HEK293 (cell line): ENCODE results near the gene TLCD3B.

Source experiments
- BCL6B ChIP-seq: fragments of 450-650 bp; formaldehyde crosslinking; IDR thresholded peaks from 2 replicates; pipeline ENCODE4 v1.5.1; 2017; ENCODE audit warnings: missing biosample characterization, missing genetic modification characterization
- GFI1B ChIP-seq: fragments of 450-650 bp; formaldehyde crosslinking; IDR thresholded peaks from 2 replicates; pipeline ENCODE4 v1.5.1; 2016; ENCODE audit warnings: missing biosample characterization, missing genetic modification characterization
- KLF17 ChIP-seq: fragments of 450-650 bp; formaldehyde crosslinking; IDR thresholded peaks from 2 replicates; pipeline ENCODE4 v1.5.1; 2016; ENCODE audit warnings: missing biosample characterization, missing genetic modification characterization
- SP2 ChIP-seq: fragments of 450-650 bp; formaldehyde crosslinking; IDR thresholded peaks from 2 replicates; pipeline ENCODE4 v1.5.1; 2016; ENCODE audit warnings: missing biosample characterization, missing genetic modification characterization
- ZBTB48 ChIP-seq: fragments of 450-650 bp; formaldehyde crosslinking; IDR thresholded peaks from 2 replicates; pipeline ENCODE4 v1.5.1; 2016; ENCODE audit warnings: missing biosample characterization, missing genetic modification characterization
- ZNF10 ChIP-seq: fragments of 450-650 bp; formaldehyde crosslinking; IDR thresholded peaks from 2 replicates; pipeline ENCODE4 v1.5.1; 2017; ENCODE audit warnings: missing biosample characterization, missing genetic modification characterization
- ZNF16 ChIP-seq: fragments of 450-650 bp; formaldehyde crosslinking; IDR thresholded peaks from 2 replicates; pipeline ENCODE4 v1.5.1; 2016; ENCODE audit warnings: low read depth, missing biosample characterization, missing genetic modification characterization
- ZNF174 ChIP-seq: fragments of 450-650 bp; formaldehyde crosslinking; IDR thresholded peaks from 2 replicates; pipeline ENCODE4 v1.5.0; 2017; ENCODE audit warnings: missing biosample characterization, mild to moderate bottlenecking, missing genetic modification characterization
- ZNF18 ChIP-seq: fragments of 450-650 bp; formaldehyde crosslinking; IDR thresholded peaks from 2 replicates; pipeline ENCODE4 v1.5.1; 2016; ENCODE audit warnings: missing biosample characterization, missing genetic modification characterization
- ZNF223 ChIP-seq: fragments of 450-650 bp; formaldehyde crosslinking; IDR thresholded peaks from 2 replicates; pipeline ENCODE4 v1.5.1; 2016; ENCODE audit warnings: missing biosample characterization, missing genetic modification characterization
- ZNF362 ChIP-seq: fragments of 450-650 bp; formaldehyde crosslinking; IDR thresholded peaks from 2 replicates; pipeline ENCODE4 v1.5.1; 2016; ENCODE audit warnings: missing biosample characterization, missing genetic modification characterization
- ZNF426 ChIP-seq: fragments of 450-650 bp; formaldehyde crosslinking; IDR thresholded peaks from 2 replicates; pipeline ENCODE4 v1.5.1; 2017; ENCODE audit warnings: missing biosample characterization, missing genetic modification characterization, mild to moderate bottlenecking, inconsistent platforms, moderate library complexity
- ZNF433 ChIP-seq: fragments of 450-650 bp; formaldehyde crosslinking; IDR thresholded peaks from 2 replicates; pipeline ENCODE4 v1.5.1; 2016; ENCODE audit warnings: missing biosample characterization, missing genetic modification characterization, low read depth
- ZNF514 ChIP-seq: fragments of 450-650 bp; formaldehyde crosslinking; IDR thresholded peaks from 2 replicates; pipeline ENCODE4 v1.5.1; 2016; ENCODE audit warnings: missing biosample characterization, missing genetic modification characterization
- ZNF596 ChIP-seq: fragments of 450-650 bp; IDR thresholded peaks from 2 replicates; pipeline ENCODE4 v1.5.0; 2018; ENCODE audit warnings: missing biosample characterization, mild to moderate bottlenecking, missing genetic modification characterization, moderate library complexity
- ZNF600 ChIP-seq: fragments of 450-650 bp; formaldehyde crosslinking; IDR thresholded peaks from 2 replicates; pipeline ENCODE4 v1.5.1; 2016; ENCODE audit warnings: missing biosample characterization, missing genetic modification characterization
- ZNF670 ChIP-seq: fragments of 450-650 bp; formaldehyde crosslinking; IDR thresholded peaks from 2 replicates; pipeline ENCODE4 v1.5.1; 2016; ENCODE audit warnings: missing biosample characterization, missing genetic modification characterization, low read depth
- ZNF677 ChIP-seq: fragments of 450-650 bp; IDR thresholded peaks from 2 replicates; pipeline ENCODE4 v1.5.0; 2018; ENCODE audit warnings: missing biosample characterization, mild to moderate bottlenecking, missing genetic modification characterization, moderate library complexity
- ZNF76 ChIP-seq: fragments of 450-650 bp; formaldehyde crosslinking; IDR thresholded peaks from 2 replicates; pipeline ENCODE4; 2016; ENCODE audit warnings: low read depth, missing biosample characterization, missing genetic modification characterization, borderline replicate concordance
- TF ChIP-seq, protein P1 (sequence below): fragments of 450-650 bp; formaldehyde crosslinking; IDR thresholded peaks from 2 replicates; pipeline ENCODE4 v1.5.1; 2016; ENCODE audit warnings: missing biosample characterization, missing genetic modification characterization
- TF ChIP-seq, protein P2 (sequence below): fragments of 450-650 bp; IDR thresholded peaks from 2 replicates; pipeline ENCODE4 v1.5.1; 2018; ENCODE audit warnings: missing biosample characterization, missing genetic modification characterization
- TF ChIP-seq, protein P3 (sequence below): fragments of 450-650 bp; formaldehyde crosslinking; optimal IDR thresholded peaks from 2 replicates; pipeline ENCODE3; 2016; ENCODE audit warnings: missing biosample characterization, mild to moderate bottlenecking, missing genetic modification characterization
- TF ChIP-seq, protein P4 (sequence below): fragments of 450-650 bp; formaldehyde crosslinking; IDR thresholded peaks from 2 replicates; pipeline ENCODE4 v1.5.1; 2016; ENCODE audit warnings: missing biosample characterization, missing genetic modification characterization, low read depth
- TF ChIP-seq, protein P5 (sequence below): fragments of 450-650 bp; formaldehyde crosslinking; IDR thresholded peaks from 2 replicates; pipeline ENCODE4 v1.5.1; 2016; ENCODE audit warnings: missing biosample characterization, missing genetic modification characterization

The TLCD3B gene

DNA sequence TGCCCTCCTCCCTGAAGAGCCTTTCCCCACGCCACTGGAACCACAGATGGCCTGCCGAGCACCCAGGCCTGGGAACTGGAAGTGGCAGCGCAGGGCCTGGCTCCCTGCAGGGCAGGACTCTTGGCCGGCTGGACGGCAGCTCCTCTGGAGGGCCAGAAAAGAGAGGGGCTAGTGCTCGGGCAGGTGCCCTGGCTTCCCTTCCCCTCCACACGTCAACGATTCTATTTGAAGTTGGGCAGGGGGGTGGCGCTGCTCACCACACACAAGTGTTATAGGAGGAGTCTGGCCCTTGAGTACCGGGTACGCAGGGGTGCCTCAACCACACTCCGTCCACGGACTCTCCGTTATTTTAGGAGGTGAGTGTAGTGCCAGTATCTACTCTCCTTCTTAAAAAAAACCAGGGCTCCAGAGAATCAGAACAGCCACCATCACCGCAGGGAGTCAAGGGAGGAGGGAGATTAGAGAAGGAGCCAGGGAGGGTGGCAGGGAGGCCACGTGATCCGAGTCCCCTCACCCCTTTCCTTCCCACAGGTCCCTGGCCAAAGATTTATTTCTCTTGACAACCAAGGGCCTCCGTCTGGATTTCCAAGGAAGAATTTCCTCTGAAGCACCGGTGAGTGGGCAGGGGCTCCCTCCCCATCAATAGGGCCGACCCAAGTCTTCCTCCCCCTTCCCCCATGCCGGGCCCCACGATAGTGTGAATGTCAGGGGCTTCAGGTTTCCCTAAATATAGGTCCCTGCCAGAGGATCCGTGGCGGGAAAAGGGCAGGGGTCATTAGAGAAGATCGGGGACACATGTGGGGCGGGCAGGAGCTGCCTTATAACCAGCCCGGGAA, 33.0 kb upstream of the TLCD3B start (continued):
- TF ChIP-seq, protein P1, sequence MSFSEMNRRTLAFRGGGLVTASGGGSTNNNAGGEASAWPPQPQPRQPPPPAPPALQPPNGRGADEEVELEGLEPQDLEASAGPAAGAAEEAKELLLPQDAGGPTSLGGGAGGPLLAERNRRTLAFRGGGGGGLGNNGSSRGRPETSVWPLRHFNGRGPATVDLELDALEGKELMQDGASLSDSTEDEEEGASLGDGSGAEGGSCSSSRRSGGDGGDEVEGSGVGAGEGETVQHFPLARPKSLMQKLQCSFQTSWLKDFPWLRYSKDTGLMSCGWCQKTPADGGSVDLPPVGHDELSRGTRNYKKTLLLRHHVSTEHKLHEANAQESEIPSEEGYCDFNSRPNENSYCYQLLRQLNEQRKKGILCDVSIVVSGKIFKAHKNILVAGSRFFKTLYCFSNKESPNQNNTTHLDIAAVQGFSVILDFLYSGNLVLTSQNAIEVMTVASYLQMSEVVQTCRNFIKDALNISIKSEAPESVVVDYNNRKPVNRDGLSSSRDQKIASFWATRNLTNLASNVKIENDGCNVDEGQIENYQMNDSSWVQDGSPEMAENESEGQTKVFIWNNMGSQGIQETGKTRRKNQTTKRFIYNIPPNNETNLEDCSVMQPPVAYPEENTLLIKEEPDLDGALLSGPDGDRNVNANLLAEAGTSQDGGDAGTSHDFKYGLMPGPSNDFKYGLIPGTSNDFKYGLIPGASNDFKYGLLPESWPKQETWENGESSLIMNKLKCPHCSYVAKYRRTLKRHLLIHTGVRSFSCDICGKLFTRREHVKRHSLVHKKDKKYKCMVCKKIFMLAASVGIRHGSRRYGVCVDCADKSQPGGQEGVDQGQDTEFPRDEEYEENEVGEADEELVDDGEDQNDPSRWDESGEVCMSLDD (tag by site-specific recombination), result no peak
- peak; percentile 40 for TF ChIP-seq ZNF18 (tag by site-specific recombination)
- no peak for TF ChIP-seq ZNF670 (tag by site-specific recombination)
- no peak for TF ChIP-seq ZNF596
- TF ChIP-seq ZNF514 (tag by site-specific recombination), result no peak
- peak; percentile 10; the same call in 1 of the 2 replicates for TF ChIP-seq ZNF10
- no peak for TF ChIP-seq GFI1B (tag by site-specific recombination)
- no peak for TF ChIP-seq ZNF174 (tag by site-specific recombination)
- no peak for TF ChIP-seq ZNF433 (tag by site-specific recombination)
- peak; percentile 62 for TF ChIP-seq SP2 (tag by site-specific recombination)
- peak; percentile 79 for TF ChIP-seq ZNF600
- TF ChIP-seq ZNF677 (tag by site-specific recombination), result no peak
- TF ChIP-seq, protein P2, sequence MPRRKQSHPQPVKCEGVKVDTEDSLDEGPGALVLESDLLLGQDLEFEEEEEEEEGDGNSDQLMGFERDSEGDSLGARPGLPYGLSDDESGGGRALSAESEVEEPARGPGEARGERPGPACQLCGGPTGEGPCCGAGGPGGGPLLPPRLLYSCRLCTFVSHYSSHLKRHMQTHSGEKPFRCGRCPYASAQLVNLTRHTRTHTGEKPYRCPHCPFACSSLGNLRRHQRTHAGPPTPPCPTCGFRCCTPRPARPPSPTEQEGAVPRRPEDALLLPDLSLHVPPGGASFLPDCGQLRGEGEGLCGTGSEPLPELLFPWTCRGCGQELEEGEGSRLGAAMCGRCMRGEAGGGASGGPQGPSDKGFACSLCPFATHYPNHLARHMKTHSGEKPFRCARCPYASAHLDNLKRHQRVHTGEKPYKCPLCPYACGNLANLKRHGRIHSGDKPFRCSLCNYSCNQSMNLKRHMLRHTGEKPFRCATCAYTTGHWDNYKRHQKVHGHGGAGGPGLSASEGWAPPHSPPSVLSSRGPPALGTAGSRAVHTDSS (tag by site-specific recombination), result peak; percentile 72
- no peak for TF ChIP-seq ZNF426 (tag by site-specific recombination)
- TF ChIP-seq, protein P3, sequence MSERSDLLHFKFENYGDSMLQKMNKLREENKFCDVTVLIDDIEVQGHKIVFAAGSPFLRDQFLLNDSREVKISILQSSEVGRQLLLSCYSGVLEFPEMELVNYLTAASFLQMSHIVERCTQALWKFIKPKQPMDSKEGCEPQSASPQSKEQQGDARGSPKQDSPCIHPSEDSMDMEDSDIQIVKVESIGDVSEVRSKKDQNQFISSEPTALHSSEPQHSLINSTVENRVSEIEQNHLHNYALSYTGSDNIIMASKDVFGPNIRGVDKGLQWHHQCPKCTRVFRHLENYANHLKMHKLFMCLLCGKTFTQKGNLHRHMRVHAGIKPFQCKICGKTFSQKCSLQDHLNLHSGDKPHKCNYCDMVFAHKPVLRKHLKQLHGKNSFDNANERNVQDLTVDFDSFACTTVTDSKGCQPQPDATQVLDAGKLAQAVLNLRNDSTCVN, result no peak
- peak; percentile 36; the same call in 1 of the 2 replicates for TF ChIP-seq KLF17 (tag by site-specific recombination)
- peak; percentile 93 for TF ChIP-seq ZBTB48 (tag by site-specific recombination)
- TF ChIP-seq, protein P4, sequence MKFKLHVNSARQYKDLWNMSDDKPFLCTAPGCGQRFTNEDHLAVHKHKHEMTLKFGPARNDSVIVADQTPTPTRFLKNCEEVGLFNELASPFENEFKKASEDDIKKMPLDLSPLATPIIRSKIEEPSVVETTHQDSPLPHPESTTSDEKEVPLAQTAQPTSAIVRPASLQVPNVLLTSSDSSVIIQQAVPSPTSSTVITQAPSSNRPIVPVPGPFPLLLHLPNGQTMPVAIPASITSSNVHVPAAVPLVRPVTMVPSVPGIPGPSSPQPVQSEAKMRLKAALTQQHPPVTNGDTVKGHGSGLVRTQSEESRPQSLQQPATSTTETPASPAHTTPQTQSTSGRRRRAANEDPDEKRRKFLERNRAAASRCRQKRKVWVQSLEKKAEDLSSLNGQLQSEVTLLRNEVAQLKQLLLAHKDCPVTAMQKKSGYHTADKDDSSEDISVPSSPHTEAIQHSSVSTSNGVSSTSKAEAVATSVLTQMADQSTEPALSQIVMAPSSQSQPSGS (tag by site-specific recombination), result no peak
- TF ChIP-seq BCL6B, result no peak
- TF ChIP-seq, protein P5, sequence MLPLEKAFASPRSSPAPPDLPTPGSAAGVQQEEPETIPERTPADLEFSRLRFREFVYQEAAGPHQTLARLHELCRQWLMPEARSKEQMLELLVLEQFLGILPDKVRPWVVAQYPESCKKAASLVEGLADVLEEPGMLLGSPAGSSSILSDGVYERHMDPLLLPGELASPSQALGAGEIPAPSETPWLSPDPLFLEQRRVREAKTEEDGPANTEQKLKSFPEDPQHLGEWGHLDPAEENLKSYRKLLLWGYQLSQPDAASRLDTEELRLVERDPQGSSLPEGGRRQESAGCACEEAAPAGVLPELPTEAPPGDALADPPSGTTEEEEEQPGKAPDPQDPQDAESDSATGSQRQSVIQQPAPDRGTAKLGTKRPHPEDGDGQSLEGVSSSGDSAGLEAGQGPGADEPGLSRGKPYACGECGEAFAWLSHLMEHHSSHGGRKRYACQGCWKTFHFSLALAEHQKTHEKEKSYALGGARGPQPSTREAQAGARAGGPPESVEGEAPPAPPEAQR (tag by site-specific recombination), result no peak
- peak; percentile 91 for TF ChIP-seq ZNF76 (tag by site-specific recombination)
- TF ChIP-seq ZNF16, result no peak
- TF ChIP-seq ZNF362 (tag by site-specific recombination), result no peak
- TF ChIP-seq ZNF223 (tag by site-specific recombination), result no peak
